Glomerular visceral epithelial cell (primary cell): ENCODE data around the gene INTS11.

Experiments
- DNase-seq: peaks from one replicate; pipeline ENCODE4 v3.0.0-alpha.2; 2016; ENCODE audit errors: extremely low spot score

The INTS11 gene

GRCh38 chr1:1343811-1344421 is 19.5 kb upstream of the INTS11 start:
- no peak for DNase-seq

GRCh38 chr1:1342584-1343115 is 18.2 kb upstream of the INTS11 start:
- DNase-seq, result no peak

DNA sequence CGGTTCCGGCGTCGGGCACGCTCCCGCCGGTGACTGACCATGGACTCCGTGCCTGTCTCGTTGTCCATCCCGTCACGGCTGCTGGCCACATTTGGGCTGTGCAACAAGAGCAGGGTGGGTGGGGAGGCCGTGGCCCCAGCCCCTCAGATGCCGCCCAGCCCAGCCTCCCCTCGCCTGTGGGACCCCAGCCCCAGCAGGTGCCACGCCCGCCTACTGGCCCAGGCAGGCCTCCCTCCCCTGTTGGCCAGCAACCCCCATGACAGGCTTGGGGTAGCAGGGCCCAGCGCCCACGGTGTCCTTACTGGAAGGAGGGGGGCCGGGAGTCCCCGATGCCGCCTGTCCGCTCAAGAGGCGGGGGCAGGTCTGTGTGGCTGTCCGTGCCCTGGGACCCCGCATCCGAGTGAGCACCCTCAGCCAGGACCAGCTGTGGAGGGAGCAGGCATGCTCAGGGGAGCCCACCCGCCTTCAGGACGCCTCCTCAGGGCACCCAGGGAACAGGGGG is 17.7 kb upstream of the INTS11 start:
- DNase-seq, result no peak

GRCh38 chr1:1341549-1342021 is 17.1 kb upstream of the INTS11 start:
- no peak for DNase-seq

GRCh38 chr1:1340791-1341548 is 16.5 kb upstream of the INTS11 start:
- DNase-seq, result no peak

- no peak for DNase-seq
Observed at GRCh38 chr1:1340185-1340584, 15.7 kb upstream of the INTS11 start.

GRCh38 chr1:1338278-1338677 is 13.8 kb upstream of the INTS11 start:
- DNase-seq, result no peak

GRCh38 chr1:1337793-1338147 is 13.3 kb upstream of the INTS11 start:
- DNase-seq, result no peak

GRCh38 chr1:1336931-1337792 is 12.7 kb upstream of the INTS11 start:
- no peak for DNase-seq

DNA sequence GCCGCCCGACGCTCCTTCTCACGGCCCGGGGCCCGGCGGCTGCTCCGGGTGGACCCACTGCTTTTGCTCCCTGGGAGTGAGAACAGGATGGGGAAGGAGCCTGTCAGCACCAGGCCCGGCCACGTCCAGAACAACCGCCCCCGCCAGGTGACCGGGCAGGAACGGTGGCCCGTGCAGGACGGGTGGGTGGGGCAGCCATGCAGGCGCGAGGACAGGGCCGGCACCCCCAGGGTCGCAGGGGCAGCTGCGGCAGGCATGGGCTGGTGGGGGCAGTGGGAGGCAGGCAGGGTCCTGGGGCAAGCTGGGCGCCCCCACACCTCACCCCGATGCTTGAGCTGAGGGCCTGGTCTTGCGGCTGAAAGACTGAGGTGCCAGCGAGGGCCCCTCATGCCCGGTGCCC is 12.0 kb upstream of the INTS11 start:
- no peak for DNase-seq

DNA sequence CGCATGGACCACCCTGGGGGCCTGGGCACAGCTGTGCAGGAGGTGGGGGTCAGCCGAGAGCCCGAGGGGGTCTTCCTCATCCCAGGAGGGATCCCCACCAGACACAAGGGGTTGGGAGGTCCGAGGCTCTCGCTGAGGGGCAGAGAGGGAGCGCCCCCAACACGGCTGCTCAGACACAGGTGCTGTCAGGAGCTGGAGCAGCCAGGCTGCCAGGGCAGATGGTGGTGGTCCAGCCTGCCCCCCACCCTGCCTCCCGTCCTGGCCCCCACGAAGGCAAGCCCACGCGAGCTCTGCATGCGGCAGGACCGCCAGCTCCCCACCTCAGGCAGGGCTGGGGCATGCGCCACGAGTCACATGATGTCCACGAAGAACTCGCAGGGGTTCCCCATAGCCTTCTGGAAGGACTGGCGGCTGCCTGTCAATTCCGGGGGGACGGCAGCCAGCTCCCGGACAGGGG is 11.4 kb upstream of the INTS11 start:
- no peak for DNase-seq

DNA sequence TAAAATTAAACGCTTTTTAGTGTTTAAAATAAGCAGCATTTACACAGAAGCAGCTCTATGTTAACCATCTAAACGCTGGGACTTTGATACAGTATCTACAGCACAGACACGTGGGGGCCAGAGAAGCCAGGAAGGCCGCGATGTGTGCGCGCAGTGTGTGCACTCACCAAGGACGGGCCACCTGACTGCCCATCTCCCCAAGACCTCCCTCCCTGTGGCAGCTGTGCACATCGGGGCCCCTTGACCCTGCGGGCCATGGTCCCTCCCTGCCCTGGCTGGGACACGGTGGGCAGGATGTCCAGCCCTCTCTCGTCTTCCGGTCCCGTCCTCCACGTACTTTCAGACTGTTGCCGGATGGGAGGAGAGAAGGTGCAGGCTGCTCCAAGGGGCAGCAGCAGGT is 10.8 kb upstream of the INTS11 start:
- DNase-seq, result no peak

- no peak for DNase-seq
Observed at GRCh38 chr1:1334835-1335234, 10.4 kb upstream of the INTS11 start.

DNA sequence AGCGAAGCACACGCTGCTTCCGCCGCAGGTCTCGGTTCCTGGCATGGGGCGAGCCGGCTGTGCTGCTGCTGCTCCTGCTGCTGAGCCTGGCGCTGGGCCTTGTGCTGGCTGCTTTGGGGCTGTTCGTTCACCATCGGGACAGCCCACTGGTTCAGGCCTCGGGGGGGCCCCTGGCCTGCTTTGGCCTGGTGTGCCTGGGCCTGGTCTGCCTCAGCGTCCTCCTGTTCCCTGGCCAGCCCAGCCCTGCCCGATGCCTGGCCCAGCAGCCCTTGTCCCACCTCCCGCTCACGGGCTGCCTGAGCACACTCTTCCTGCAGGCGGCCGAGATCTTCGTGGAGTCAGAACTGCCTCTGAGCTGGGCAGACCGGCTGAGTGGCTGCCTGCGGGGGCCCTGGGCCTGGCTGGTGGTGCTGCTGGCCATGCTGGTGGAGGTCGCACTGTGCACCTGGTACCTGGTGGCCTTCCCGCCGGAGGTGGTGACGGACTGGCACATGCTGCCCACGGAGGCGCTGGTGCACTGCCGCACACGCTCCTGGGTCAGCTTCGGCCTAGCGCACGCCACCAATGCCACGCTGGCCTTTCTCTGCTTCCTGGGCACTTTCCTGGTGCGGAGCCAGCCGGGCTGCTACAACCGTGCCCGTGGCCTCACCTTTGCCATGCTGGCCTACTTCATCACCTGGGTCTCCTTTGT is 9.2 kb upstream of the INTS11 start:
- DNase-seq, result no peak

- no peak for DNase-seq
Observed at GRCh38 chr1:1332774-1333480, 8.5 kb upstream of the INTS11 start.

GRCh38 chr1:1332031-1332755 is 7.7 kb upstream of the INTS11 start:
- no peak for DNase-seq

DNA sequence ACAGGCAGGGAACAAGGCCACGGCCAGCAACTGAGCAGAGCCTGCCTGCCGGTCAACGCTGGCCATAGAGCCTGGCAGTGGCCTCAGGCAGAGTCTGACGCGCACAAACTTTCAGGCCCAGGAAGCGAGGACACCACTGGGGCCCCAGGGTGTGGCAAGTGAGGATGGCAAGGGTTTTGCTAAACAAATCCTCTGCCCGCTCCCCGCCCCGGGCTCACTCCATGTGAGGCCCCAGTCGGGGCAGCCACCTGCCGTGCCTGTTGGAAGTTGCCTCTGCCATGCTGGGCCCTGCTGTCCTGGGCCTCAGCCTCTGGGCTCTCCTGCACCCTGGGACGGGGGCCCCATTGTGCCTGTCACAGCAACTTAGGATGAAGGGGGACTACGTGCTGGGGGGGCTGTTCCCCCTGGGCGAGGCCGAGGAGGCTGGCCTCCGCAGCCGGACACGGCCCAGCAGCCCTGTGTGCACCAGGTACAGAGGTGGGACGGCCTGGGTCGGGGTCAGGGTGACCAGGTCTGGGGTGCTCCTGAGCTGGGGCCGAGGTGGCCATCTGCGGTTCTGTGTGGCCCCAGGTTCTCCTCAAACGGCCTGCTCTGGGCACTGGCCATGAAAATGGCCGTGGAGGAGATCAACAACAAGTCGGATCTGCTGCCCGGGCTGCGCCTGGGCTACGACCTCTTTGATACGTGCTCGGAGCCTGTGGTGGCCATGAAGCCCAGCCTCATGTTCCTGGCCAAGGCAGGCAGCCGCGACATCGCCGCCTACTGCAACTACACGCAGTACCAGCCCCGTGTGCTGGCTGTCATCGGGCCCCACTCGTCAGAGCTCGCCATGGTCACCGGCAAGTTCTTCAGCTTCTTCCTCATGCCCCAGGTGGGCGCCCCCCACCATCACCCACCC is 6.9 kb upstream of the INTS11 start, which contains the start of gene TAS1R3:
TSS of gene TAS1R3 (plus strand) at position 213 of the 898 bp plus-strand sequence. CDS start at position 279, 66 bp downstream.
- DNase-seq, result no peak

- no peak for DNase-seq
Observed at GRCh38 chr1:1330366-1331067, 6.1 kb upstream of the INTS11 start.
